ENCODE data around the gene NKX1-2. TPM values are rescaled to one million over a fixed set of nuclear protein-coding genes. Genes with fewer than 3 reads are reported as not detected.

NKX1-2 gene
- total RNA-seq, 1 experiment from 2014 or later = 57.7 TPM

DNA sequence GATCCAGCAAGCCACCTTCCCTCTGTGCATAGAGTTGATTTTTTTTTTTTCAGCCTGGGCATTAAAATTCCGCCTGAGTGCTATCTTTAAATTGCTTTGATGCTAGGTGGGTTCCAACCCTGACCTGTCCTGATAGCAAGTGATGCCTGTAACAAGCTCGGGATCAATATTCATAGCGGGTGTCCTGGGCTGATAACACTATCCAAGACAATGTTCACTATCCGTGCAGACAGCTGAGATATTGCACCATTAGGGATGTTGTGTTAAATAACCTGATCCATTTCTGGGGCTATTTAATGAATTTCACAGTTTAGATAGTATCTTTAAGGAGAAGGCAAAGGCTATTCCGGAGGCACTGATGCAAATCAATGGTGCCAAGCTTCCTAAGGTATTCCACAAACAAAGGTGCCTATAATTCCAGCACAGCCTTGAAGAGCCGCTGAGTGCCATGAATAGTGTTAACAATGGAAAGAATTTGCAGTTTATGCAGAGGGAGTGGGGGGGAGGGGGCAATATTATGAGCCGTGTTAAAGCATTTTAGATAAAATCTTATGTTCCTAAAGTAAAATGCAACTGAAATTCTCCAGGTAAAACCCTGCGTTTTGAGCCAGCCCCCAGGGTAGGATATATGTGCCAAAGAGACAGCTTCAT lies 4.2 kb upstream of the NKX1-2 start:
- ATAC-seq = peak; percentile 15
- H3K27me3 Mint-ChIP-seq (ENCODE audit: low read depth) = peaks cover 32% of the 10 kb centered on the region
- H3K36me3 Mint-ChIP-seq = no peaks in the 10 kb centered on the region
- H3K4me1 Mint-ChIP-seq = peaks cover 83% of the 10 kb centered on the region
- no peaks in the 10 kb centered on the region for H3K9me3 Mint-ChIP-seq
- TF ChIP-seq TEAD1 (CRISPR knock-in tag; IDR thresholded peaks at IDR 0.05) (peak; percentile 37; the same call in 1 of the 2 replicates), JUN (CRISPR knock-in tag; IDR thresholded peaks at IDR 0.05) (no peak)
- DNase-seq (ENCODE audit: low spot score) = no peak
- ChIA-PET CTCF (interaction anchor here (0.7 to 2.3 kb wide), 5 partner anchors 10 to 86 kb away, joined by 3 to 6 read pairs (median 4); no protein-coding TSS in a partner anchor), POLR2A (interaction anchor here (1.0 to 1.1 kb wide), 2 partner anchors 21 to 194 kb away, joined by 3 read pairs; no protein-coding TSS in a partner anchor)
- peak overlapping the region; percentile 73 for H3K27ac Mint-ChIP-seq
- peak overlapping the region; percentile 17 for H3K4me3 Mint-ChIP-seq

DNA sequence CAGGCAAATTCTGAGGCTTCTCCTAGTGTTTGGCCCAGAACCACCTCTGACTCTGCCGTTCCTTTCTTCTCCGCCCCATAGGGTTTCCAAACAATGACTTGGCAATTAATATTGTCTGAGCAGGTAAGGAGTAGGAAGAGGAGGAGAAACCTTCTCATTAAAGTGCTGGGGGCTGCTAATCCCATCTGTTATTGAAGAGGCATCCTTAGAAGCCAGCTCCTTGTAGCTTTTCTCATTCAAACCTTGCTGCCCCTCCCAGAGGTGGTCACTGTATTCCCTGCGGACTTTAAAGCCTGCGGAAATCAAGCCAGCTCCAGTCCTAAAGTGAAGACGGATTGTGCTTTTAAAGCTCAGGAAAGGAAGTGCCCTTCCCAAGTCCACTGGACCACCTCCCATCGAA lies 1.4 kb upstream of the NKX1-2 start:
- DNase-seq (ENCODE audit: low spot score) (no peak), ATAC-seq (peak; percentile 17)
- Mint-ChIP-seq H3K36me3 (no peaks in the 10 kb centered on the region), H3K4me3 (peak overlapping the region; percentile 80), H3K4me1 (peaks cover 69% of the 10 kb centered on the region), H3K27ac (peak overlapping the region; percentile 89), H3K27me3 (ENCODE audit: low read depth) (peaks cover 54% of the 10 kb centered on the region), H3K9me3 (no peaks in the 10 kb centered on the region)
- ChIA-PET POLR2A (no interaction called here), CTCF (interaction anchor here (0.5 to 2.5 kb wide), 4 partner anchors 10 to 525 kb away, joined by 3 to 17 read pairs (median 4); partner anchors contain the start of gene LHPP)
- no peak for TF ChIP-seq RORB (CRISPR knock-in tag; IDR thresholded peaks at IDR 0.05)
- TF ChIP-seq SP1 (CRISPR knock-in tag; conservative IDR thresholded peaks at IDR 0.05) = 0 out of 2 replicates have a peak, but pooled peaks have one; percentile 31
- TF ChIP-seq NFE2L1 (CRISPR knock-in tag; IDR thresholded peaks at IDR 0.05) = peak; percentile 79

DNA sequence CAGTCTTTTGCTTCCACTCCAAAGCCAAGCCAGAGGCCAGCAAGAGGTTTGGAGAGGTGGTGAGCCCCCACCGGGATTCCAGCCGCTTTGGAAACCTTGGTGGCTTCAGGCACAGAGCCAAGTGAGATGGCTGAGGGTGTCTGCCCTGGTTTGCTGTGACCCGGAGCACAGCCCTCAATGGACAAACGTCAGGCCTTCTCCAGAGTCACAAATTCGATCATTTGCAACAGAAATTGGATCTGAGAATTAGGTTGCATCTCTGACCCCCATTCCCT lies 885 bp upstream of the NKX1-2 start:
- no peak for DNase-seq (ENCODE audit: low spot score)
- Mint-ChIP-seq H3K4me3 (peak overlapping the region; percentile 80), H3K36me3 (no peaks in the 10 kb centered on the region), H3K27me3 (ENCODE audit: low read depth) (peaks cover 55% of the 10 kb centered on the region), H3K4me1 (peaks cover 65% of the 10 kb centered on the region), H3K27ac (peak overlapping the region; percentile 89), H3K9me3 (no peaks in the 10 kb centered on the region)
- ChIA-PET POLR2A (no interaction called here), CTCF (interaction anchor here (0.5 to 4.5 kb wide), 6 partner anchors 11 to 526 kb away, joined by 3 to 32 read pairs (median 5); partner anchors contain the start of gene LHPP)
- no peak for TF ChIP-seq ZNF121 (CRISPR knock-in tag; IDR thresholded peaks at IDR 0.05)
- TF ChIP-seq, protein P1, sequence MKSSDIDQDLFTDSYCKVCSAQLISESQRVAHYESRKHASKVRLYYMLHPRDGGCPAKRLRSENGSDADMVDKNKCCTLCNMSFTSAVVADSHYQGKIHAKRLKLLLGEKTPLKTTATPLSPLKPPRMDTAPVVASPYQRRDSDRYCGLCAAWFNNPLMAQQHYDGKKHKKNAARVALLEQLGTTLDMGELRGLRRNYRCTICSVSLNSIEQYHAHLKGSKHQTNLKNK (CRISPR knock-in tag; IDR thresholded peaks at IDR 0.05) = no peak
- no peak for TF ChIP-seq ZNF416 (CRISPR knock-in tag; IDR thresholded peaks at IDR 0.05)
- TF ChIP-seq, protein P2, sequence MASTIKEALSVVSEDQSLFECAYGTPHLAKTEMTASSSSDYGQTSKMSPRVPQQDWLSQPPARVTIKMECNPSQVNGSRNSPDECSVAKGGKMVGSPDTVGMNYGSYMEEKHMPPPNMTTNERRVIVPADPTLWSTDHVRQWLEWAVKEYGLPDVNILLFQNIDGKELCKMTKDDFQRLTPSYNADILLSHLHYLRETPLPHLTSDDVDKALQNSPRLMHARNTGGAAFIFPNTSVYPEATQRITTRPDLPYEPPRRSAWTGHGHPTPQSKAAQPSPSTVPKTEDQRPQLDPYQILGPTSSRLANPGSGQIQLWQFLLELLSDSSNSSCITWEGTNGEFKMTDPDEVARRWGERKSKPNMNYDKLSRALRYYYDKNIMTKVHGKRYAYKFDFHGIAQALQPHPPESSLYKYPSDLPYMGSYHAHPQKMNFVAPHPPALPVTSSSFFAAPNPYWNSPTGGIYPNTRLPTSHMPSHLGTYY (CRISPR knock-in tag; IDR thresholded peaks at IDR 0.05) = no peak
- no peak for ATAC-seq

DNA sequence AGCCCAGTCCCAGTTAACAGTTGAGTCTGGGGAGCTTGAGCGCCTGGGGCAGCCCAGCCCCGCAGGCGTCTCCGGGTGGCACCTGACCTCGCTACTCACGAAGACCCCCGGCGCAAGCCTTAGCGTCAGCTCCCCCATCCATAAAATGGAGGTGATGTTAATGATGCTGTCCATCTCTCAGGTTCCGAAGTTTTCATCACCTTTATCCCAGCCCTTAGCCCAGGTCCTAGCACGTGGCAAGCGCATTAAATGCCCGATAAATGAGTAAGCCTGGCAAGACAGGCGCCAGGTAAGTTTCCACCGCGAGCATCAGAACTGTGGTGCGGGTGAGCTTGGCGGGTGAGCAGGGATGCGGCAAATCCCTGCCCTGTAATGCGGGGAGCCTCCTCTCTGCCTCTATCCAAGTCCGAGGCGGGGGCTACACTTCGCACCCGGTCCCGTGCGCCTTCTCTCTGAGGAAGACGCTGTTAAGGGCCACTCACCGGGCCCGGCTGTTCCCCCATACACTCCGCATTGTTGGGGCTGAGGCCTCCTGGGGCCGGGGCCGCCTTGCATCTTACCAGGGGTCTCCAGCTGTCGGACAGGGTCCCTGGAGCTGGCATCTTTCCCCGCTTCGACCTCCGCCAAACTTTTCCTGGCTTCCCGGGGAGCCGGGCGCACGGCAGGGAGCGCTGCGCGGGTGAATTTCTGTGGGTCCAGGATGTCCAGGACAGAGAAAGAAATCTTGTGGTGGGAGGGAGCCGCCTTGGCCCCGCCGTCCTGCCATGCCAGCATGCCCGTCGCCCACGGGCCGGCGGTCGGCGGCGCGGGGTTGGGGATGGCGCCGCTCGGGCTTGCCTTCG lies 444 bp downstream of the NKX1-2 start:
- Mint-ChIP-seq H3K9me3 (no peaks in the 10 kb centered on the region), H3K36me3 (no peaks in the 10 kb centered on the region), H3K4me3 (peak overlapping the region; percentile 73), H3K27ac (no peak overlapping the region), H3K27me3 (ENCODE audit: low read depth) (peaks cover 58% of the 10 kb centered on the region), H3K4me1 (peaks cover 52% of the 10 kb centered on the region)
- DNase-seq (ENCODE audit: low spot score) = peak; percentile 54
- CTCF ChIA-PET = interaction anchor here (0.6 to 4.5 kb wide), 14 partner anchors 9 to 438 kb away, joined by 3 to 32 read pairs (median 3); partner anchors contain the start of genes LHPP and OAT
- POLR2A ChIA-PET = interaction anchor here (1.0 to 1.3 kb wide), 3 partner anchors 12 to 31 kb away, joined by 3 to 4 read pairs (median 4); partner anchors contain the start of genes LHPP and OAT
- ATAC-seq = peak; percentile 4
- no peak for TF ChIP-seq SMAD4 (CRISPR knock-in tag; IDR thresholded peaks at IDR 0.05)
- TF ChIP-seq ZNF396 (CRISPR knock-in tag; IDR thresholded peaks at IDR 0.05; ENCODE audit: borderline replicate concordance) = no peak
- TF ChIP-seq, protein P3, sequence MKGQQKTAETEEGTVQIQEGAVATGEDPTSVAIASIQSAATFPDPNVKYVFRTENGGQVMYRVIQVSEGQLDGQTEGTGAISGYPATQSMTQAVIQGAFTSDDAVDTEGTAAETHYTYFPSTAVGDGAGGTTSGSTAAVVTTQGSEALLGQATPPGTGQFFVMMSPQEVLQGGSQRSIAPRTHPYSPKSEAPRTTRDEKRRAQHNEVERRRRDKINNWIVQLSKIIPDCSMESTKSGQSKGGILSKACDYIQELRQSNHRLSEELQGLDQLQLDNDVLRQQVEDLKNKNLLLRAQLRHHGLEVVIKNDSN (CRISPR knock-in tag; IDR thresholded peaks at IDR 0.05) = peak; percentile 24; the same call in 1 of the 2 replicates
- no peak for TF ChIP-seq ZNF121 (CRISPR knock-in tag; IDR thresholded peaks at IDR 0.05)
- TF ChIP-seq, protein P4, sequence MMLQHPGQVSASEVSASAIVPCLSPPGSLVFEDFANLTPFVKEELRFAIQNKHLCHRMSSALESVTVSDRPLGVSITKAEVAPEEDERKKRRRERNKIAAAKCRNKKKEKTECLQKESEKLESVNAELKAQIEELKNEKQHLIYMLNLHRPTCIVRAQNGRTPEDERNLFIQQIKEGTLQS (CRISPR knock-in tag; conservative IDR thresholded peaks at IDR 0.05) = no peak
- TF ChIP-seq ZNF671 (CRISPR knock-in tag; IDR thresholded peaks at IDR 0.05) = no peak
- TF ChIP-seq, protein P5, sequence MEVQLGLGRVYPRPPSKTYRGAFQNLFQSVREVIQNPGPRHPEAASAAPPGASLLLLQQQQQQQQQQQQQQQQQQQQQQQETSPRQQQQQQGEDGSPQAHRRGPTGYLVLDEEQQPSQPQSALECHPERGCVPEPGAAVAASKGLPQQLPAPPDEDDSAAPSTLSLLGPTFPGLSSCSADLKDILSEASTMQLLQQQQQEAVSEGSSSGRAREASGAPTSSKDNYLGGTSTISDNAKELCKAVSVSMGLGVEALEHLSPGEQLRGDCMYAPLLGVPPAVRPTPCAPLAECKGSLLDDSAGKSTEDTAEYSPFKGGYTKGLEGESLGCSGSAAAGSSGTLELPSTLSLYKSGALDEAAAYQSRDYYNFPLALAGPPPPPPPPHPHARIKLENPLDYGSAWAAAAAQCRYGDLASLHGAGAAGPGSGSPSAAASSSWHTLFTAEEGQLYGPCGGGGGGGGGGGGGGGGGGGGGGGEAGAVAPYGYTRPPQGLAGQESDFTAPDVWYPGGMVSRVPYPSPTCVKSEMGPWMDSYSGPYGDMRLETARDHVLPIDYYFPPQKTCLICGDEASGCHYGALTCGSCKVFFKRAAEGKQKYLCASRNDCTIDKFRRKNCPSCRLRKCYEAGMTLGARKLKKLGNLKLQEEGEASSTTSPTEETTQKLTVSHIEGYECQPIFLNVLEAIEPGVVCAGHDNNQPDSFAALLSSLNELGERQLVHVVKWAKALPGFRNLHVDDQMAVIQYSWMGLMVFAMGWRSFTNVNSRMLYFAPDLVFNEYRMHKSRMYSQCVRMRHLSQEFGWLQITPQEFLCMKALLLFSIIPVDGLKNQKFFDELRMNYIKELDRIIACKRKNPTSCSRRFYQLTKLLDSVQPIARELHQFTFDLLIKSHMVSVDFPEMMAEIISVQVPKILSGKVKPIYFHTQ (CRISPR knock-in tag; IDR thresholded peaks at IDR 0.05) = no peak
- no peak for TF ChIP-seq ESRRA (CRISPR knock-in tag; IDR thresholded peaks at IDR 0.05; ENCODE audit: borderline replicate concordance)
- TF ChIP-seq SMAD3 (CRISPR knock-in tag; IDR thresholded peaks at IDR 0.05; ENCODE audit: borderline replicate concordance) = no peak
- no peak for TF ChIP-seq TEAD4 (CRISPR knock-in tag; IDR thresholded peaks at IDR 0.05)
- TF ChIP-seq ZNF219 (CRISPR knock-in tag; IDR thresholded peaks at IDR 0.05; ENCODE audit: borderline replicate concordance) = no peak
- no peak for TF ChIP-seq ZNF232 (CRISPR knock-in tag; IDR thresholded peaks at IDR 0.05)
- 0 out of 2 replicates have a peak, but pooled peaks have one; percentile 28 for TF ChIP-seq ETV6 (CRISPR knock-in tag; IDR thresholded peaks at IDR 0.05)
- TF ChIP-seq RELA (CRISPR knock-in tag; IDR thresholded peaks at IDR 0.05; ENCODE audit: borderline replicate concordance) = no peak
